GM18505 (cell line): Measurements from ENCODE around the gene CCDC192.
A peak's percentile ranks its signal among the peaks of the same experiment; 100 is the strongest.

Experiments
- ATAC-seq: cut with Tn5 transposase; IDR thresholded peaks from one replicate; pipeline ENCODE4 v1.9.1; 2021; ENCODE audit not compliant: unreplicated experiment
- POLR2A ChIP-seq: IDR thresholded peaks from 4 replicates; pipeline ENCODE4 v1.6.1; 2011; ENCODE audit warnings: borderline replicate concordance; ENCODE audit not compliant: insufficient read depth, insufficient read length; ENCODE audit errors: extremely low read depth

CCDC192 gene

GRCh38 chr5:127804886-127805426 lies 101.8 kb downstream of the CCDC192 start:
- no peak for ATAC-seq
- TF ChIP-seq POLR2A: no peak

GRCh38 chr5:127805448-127805847 lies 102.3 kb downstream of the CCDC192 start:
- TF ChIP-seq POLR2A: no peak

GRCh38 chr5:127806776-127807175 lies 103.6 kb downstream of the CCDC192 start:
- TF ChIP-seq POLR2A: no peak
- ATAC-seq: no peak

More at GRCh38 chr5:127805448-127805847, 102.3 kb downstream of the CCDC192 start:
- no peak for ATAC-seq

DNA sequence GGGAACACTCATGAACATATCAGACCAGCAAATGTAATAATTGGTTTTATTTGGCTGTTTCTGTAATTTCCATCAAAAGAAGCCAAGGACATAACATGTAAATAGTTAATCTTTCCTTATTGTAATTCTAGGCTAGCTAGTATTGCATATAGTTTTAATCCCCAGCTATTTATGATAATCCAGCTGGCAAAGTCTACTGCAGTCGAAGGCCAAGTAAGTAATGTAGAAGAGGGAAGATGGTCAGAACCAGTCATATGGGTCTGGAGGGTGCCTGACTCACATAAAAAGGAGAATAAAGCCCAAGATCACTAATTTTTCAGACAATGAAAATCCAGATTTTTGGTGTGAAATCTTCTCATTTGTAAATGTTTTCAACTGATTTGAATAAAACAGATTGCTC lies 106.3 kb downstream of the CCDC192 start:
- no peak for ATAC-seq
- no peak for TF ChIP-seq POLR2A

DNA sequence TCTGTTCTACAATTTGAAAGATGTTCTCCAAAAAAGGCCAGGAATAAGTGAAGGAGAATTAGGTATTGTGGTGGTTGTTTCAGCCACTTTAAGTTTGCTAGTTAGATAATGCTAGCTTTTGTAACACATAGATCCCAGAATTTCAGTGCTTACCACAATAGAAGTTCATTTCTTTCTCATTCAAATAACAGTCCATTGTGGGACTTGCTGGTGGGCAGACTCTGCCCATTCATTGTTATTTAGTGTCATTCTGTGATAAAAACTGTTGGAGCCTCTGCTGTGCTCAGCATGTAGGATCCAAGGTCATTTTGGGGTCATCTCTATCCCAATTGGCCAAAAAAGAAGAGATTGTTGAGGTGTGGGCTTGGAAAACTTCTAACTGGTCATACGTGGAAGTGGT lies 106.8 kb downstream of the CCDC192 start:
- no peak for ATAC-seq
- TF ChIP-seq POLR2A: no peak

- no peak for ATAC-seq
- TF ChIP-seq POLR2A: no peak
Measured at GRCh38 chr5:127810707-127811490, 107.7 kb downstream of the CCDC192 start.

DNA sequence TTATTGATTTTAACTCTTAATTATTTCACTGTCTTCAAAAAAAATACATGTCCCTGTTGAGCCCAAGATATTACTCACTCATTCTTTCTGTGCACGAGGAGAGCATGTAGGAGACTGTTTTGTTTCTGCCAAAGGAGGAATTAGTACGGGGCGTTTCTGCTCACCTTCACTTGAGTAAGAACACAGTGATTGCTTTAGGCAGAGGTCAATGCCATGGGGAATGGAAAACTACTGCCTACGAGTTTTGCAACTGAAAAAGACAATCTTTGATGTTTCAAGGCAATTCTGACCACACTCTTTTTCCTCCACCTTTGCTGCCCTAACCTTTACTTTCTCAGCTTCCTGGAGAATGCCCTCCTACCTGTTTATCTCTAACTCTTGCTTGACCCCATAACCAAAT lies 109.4 kb downstream of the CCDC192 start:
- ATAC-seq: no peak
- no peak for TF ChIP-seq POLR2A

DNA sequence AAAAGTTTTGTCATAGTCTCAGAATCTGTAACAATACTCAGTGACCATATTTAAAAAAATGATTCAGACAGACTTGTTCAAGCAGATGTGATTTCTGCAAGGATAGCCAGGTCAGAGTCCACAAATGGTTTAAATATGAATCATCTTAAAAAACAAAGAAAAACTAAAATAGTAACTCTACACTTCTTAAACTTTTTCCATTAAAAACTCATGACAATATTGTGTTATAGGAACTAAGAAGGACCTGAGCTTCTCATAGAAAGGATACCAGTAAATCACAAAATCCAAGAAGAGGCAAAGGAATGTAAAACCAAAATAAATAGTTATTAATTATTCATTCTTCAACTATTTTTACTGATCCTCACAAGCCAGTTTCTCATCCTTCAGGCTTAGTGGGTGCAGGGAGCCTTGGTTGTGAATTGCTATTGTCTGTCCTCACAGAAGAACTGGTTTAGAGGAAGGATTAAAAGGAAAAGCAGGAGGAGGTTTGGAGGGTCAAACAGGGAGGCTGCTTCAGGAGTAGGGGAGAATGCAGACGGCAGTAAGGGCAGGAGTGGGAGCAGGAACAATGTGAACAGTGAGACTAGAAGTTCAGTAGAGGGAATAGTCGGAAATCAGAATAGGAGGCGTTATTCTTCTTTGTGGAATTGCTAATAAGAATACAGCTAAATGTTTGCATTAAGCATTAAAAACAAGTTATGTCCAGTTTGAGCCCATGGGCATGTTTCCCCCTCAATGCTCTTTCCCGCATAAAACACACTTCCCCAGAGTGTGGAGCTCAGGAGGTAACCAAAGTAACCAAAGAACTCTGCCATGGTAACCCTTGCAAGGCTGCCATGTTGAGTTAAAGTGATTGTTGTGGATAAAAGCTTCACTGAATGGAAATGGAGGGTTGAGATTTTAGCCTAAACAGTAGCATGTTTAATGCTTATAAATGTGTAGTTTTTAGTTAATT lies 110.7 kb downstream of the CCDC192 start:
- no peak for TF ChIP-seq POLR2A
- no peak for ATAC-seq

DNA sequence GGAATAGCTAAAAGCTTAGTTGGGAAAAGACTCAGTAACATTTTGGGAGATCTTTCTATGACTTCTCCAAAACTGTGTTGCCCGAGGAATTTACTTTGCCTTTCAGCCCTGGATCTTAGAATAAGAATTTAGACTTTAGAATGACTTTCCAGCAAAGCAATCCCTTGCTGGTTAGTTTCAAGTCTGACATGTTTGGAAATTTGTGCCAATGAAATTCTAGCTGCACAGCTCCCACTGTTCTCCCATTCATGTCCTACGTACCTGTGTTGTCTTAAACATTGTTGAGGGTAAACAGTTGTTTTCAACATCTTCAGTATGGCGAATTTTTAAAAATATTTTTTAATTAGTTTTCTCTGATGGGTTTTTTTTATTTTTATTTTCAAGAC lies 111.4 kb downstream of the CCDC192 start:
- ATAC-seq: no peak
- TF ChIP-seq POLR2A: no peak

DNA sequence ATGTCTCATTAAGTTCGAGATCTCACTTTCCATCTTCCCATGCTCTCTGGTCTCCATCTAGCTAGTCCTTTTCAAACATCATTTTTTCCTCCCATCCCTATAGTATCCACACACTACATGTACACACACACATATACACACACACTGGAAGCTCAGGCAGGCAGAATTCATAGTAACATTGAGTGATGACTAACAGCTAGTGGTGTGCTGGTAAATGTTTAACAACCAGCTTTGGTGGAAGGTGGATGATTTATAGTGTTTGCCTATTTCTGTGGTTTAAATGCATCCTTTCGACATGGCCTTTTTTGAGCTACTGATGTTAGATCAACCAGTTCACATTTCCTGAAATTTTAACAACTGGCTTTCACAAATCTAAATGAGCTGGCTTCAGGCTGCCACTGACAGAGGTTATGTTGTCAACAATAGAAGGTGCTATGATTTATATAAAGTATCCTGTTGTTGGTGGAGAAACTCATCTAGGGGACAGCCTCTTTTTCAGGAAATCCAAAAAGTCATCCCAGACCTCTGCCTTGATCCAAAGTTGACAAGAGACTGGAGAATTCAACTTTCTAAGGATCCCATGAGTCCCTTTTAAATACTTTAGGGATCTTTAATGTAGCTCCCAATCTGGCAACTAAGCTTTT lies 117.8 kb downstream of the CCDC192 start:
- no peak for TF ChIP-seq POLR2A
- peak; percentile 92 for ATAC-seq

DNA sequence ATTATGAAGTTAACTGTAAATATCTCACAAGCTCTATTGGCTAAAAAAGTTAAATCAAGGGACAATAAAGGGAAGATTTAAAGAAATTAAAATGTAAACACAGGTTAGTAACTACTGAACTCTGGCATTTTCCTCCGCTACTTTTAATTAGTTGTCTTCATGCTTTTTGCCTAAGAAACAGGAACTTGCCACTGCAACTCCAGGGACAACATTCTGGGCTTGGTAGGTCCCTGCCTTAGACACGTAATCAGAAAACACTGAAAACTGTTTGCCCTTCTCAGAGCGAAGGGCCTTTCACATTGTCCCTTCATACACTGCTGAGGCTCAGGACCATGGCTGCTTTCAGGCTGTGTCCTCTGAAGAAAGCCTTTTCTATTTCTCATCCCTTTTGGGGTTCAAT lies 118.7 kb downstream of the CCDC192 start:
- no peak for TF ChIP-seq POLR2A
- ATAC-seq: no peak

DNA sequence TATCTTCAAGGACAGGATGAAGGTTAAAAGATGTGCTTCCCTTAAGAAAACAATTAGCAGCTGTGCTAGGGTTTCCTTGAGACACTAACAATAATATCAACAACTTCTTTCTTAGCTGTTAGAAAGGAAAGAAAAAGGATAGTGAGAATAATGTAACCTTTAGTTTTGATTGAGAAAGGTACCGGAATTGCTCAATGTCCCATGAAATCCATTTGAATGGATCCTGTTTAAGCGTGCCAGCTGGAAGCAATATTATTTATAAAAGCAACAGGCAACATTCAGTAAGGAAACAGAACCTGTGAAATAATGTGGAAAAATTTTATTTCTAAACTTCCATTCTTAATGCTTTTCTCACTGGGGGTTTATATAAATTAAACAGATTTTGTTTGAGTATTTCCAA lies 120.9 kb downstream of the CCDC192 start:
- ATAC-seq: no peak
- no peak for TF ChIP-seq POLR2A

DNA sequence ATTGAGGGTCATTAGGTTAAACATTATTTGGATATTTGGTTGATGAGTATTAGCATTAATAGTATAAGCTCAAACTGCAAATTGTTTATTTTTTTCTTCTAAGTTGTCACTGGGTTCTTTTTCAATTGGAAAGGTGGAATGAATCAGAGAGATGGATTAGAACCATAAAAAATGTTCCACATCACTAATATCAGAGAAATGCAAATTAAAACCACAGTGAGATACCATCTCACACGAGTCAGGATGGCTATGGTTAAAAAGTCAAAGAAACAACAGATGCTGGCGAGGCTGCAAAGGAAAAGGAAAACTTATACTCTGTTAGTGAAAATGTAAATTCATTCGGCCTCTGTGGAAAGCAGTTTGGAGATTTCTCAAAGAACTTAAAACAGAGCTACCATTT lies 122.8 kb downstream of the CCDC192 start:
- no peak for TF ChIP-seq POLR2A
- ATAC-seq: no peak
